Ishikawa (cell line): Measurements from ENCODE around the gene MVK.

Source experiments
- CEBPB ChIP-seq: IDR thresholded peaks from 2 replicates; pipeline ENCODE4 v1.6.1; 2012
- CREB1 ChIP-seq: IDR thresholded peaks from 2 replicates; pipeline ENCODE4 v1.6.1; 2012; ENCODE audit warnings: low read depth
- EGR1 ChIP-seq: IDR thresholded peaks from 2 replicates; pipeline ENCODE4 v1.6.1; 2012
- EP300 ChIP-seq: IDR thresholded peaks from 2 replicates; pipeline ENCODE4 v1.6.1; 2012; ENCODE audit warnings: borderline replicate concordance
- FOXM1 ChIP-seq: IDR thresholded peaks from 2 replicates; pipeline ENCODE4 v1.6.1; 2012; ENCODE audit warnings: low read depth, borderline replicate concordance
- MAX ChIP-seq: IDR thresholded peaks from 2 replicates; pipeline ENCODE4 v1.6.1; 2012
- NFIC ChIP-seq: IDR thresholded peaks from 2 replicates; pipeline ENCODE4 v1.6.1; 2012
- RAD21 ChIP-seq: IDR thresholded peaks from 2 replicates; pipeline ENCODE4 v1.6.1; 2012; ENCODE audit warnings: low read depth
- REST ChIP-seq: IDR thresholded peaks from 2 replicates; pipeline ENCODE4 v1.6.1; 2012; ENCODE audit warnings: low read depth, mild to moderate bottlenecking
- TAF1 ChIP-seq: IDR thresholded peaks from 2 replicates; pipeline ENCODE4 v1.6.1; 2012; ENCODE audit warnings: low read depth, mild to moderate bottlenecking
- TCF12 ChIP-seq: IDR thresholded peaks from 2 replicates; pipeline ENCODE4 v1.6.1; 2012; ENCODE audit warnings: low read depth
- TEAD4 ChIP-seq: IDR thresholded peaks from 2 replicates; pipeline ENCODE4 v1.6.1; 2012
- USF1 ChIP-seq: IDR thresholded peaks from 2 replicates; pipeline ENCODE4 v1.6.1; 2012
- YY1 ChIP-seq: IDR thresholded peaks from 2 replicates; pipeline ENCODE4 v1.6.1; 2012; ENCODE audit warnings: low read depth
- ZBTB7A ChIP-seq: IDR thresholded peaks from 2 replicates; pipeline ENCODE4 v1.6.1; 2012; ENCODE audit warnings: low read depth

MVK gene

GRCh38 chr12:109573029-109573913, at the start of gene MVK, which contains the start of gene MMAB:
TSS of gene MVK (plus strand) at chr12:109573794. CDS start at chr12:109574823, 1,029 bp downstream.
TSS of gene MMAB (minus strand) at chr12:109573504. CDS start at chr12:109573480, 24 bp downstream.
- TF ChIP-seq REST (no peak), RAD21 (no peak), EP300 (no peak; the same call in 1 of the 2 replicates), EGR1 (no peak), TCF12 (peak; percentile 64; the same call in 1 of the 2 replicates), TAF1 (peak; percentile 76), CREB1 (peak; percentile 100), YY1 (peak; percentile 80), NFIC (0 out of 2 replicates have a peak, but pooled peaks have one; percentile 27), TEAD4 (no peak; the same call in 1 of the 2 replicates), USF1 (peak; percentile 96), ZBTB7A (no peak), CEBPB (no peak), MAX (peak; percentile 98), FOXM1 (no peak)

GRCh38 chr12:109524466-109525278, 48.9 kb upstream of the MVK start:
- TF ChIP-seq TCF12 (no peak), USF1 (no peak), FOXM1 (no peak), REST (no peak)

GRCh38 chr12:109525279-109525585, 48.4 kb upstream of the MVK start:
- TF ChIP-seq TCF12 (no peak), YY1 (no peak), REST (no peak), CEBPB (no peak), MAX (no peak), ZBTB7A (no peak), EP300 (no peak), USF1 (no peak), RAD21 (no peak), CREB1 (no peak), TEAD4 (no peak), NFIC (no peak), EGR1 (no peak), TAF1 (no peak), FOXM1 (no peak)
